Non-pigmented ciliary epithelial cell (primary cell): ENCODE results near the gene NRG3.

Experiments
- DNase-seq: peaks from one replicate; pipeline ENCODE4 v3.0.0-alpha.2; 2010; ENCODE audit warnings: low read depth

NRG3 gene

DNA sequence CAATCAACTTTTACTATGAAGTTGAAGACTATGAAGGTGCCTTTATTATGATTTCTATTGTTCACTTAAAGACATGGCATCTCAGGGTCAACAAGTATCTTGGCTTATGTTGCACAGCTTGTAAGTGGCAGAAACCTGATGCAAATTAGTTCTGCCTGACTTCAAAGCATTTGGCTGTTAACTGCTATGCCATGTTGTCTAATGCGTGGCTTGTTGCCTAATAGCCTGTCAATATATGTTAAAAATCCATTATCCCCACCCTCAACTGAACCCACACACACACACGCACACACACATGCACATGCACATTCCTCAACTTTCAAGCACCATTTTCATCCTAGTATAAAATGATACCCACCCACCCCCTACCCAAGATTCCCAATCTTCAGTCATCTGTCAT, 217.1 kb downstream of the NRG3 start:
- DNase-seq = no peak

DNA sequence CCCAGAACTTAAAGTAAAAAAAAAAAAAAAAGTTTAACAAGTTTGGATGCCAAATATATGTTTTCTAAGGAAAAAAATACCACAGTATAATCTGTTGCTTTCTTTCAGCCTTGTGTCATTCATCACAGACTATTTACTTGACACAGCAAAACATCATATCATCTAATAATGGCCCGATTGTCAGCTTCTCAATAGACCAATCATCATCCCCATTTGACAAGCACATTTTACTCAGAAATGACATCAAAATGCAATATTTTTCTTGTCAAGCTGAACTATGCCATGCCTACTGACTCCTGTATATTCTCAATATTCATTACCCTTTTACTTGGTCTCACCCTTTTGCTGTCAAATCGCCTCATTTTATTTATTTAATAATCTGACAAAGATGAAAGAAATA, 249.7 kb downstream of the NRG3 start:
- DNase-seq = no peak

DNA sequence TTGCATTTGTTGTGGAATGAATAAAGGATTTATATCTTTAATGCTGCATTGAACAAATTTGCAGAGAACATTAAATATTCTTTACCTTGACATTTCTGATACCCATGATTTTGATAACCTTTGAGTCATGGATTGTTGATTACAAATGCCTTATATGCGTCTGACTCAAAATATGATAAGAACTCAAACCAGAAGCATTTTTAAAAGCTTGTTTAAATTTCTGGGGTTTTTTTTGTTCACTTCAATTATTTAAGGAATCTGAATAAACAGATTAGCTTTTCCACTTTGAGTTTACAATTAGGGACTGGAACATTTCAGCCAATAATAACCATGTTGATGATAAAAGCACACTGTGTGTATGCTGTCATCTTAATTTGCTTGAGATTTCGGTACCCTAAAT, 253.5 kb downstream of the NRG3 start:
- DNase-seq = no peak

DNA sequence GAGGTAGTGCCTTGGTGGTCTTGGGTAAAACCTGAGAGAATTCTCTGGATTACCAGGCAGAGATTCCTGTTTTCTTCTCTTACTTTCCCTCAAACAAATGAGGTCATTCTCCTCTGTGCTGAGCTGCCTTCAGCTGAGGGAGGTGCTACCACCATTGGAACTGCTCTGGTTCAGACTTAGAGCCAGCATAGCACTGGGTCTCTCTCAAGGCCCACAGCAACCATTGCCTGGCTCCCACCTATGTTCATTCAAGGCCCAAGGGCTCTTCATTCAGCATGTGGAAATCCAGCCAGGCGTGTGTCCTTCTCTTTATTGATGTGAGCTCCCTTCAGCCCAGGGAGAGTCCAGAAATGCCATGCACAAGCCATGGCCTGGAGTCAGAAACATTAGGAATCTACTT, 261.1 kb downstream of the NRG3 start:
- no peak for DNase-seq

DNA sequence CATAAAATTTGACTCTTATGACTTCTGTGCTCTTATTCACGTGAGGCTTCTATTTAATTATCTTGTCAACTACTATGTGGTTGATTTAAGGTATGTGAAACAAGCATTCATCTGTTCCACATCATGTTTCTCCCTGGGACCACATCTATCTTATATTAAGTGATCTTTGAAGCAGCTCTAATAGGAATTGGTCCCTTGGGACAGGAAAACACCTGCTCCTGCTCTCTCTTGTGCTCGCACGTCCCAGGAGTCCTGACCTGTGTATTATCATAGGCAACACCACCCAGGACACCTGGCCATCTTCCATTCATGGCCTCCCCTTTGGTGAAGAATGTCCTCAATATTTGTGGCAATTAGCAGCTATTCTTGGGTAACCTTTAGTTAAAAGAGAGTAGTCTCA, 269.2 kb downstream of the NRG3 start:
- DNase-seq = no peak

DNA sequence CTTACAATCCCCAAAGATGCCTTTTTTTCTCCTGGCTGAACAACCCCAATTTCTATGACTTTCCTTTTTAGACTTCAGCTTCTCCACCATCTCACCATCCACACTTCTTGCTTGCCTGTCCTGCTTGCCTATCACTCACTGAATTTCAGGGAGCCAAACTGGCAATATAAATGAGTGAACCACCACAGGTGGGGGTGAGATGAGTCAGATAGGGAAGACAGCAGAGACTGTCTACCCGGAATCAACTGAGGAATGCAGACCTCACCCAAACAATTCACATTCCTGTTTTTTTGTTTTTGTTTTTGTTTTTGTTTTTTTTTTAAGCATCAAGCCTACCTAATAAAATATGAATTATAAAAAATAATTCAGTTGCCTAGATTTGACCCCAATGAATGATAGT, 273.8 kb downstream of the NRG3 start:
- no peak for DNase-seq

DNA sequence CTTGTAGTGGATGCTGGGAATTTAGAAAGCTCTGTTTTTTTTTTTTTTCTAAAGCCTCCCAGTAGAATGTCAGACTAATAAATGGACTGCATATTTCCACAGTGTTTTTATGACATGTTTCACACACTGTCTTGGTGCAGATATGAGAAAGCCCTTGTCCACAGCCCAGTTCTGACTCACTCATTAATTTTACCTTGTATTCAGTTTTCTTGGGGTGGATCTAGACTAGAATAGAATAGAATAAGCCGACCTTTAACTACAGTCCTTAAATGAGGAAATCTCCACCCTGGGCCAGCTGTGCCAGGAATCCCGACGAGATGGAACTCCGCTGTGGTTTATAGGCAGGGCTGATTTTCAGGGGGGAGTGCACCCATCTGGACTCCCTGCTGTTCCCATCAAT, 274.7 kb downstream of the NRG3 start:
- DNase-seq = no peak

DNA sequence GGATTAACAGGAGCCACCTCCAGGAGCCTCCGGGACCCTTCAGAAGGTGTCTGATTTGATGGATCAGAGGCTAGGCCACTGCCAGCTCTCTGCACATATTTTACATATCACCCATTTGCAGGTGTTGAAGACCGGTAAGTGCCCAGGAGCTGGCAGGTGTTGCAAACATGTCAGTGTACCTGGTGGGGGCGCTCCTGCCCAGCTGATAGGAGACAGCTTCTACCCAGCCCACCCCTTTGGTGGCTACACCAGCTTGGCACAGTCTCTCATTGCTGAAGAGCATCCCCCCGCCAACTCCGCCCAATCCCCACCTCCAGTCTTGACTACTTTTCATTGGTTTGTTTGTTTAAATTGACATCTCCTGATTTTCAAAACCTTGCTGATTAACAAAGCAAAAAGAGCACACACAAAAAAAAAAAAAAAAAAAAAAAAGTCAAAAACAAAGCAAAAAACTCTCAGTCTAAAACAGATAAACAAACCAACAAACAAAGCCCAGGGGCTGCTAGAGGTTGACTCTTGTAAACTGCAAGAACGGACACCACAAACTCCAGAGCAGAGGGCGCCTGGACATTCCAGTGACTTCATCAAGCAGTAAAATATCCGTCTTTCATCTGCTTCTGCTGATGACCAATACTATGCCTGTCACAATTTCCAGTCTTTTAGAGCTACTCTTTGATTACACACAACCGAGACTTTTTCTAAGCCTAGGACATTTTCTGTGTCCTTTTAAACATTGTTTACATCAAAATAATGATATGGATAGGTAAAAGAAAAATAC, 275.3 kb downstream of the NRG3 start:
- no peak for DNase-seq

DNA sequence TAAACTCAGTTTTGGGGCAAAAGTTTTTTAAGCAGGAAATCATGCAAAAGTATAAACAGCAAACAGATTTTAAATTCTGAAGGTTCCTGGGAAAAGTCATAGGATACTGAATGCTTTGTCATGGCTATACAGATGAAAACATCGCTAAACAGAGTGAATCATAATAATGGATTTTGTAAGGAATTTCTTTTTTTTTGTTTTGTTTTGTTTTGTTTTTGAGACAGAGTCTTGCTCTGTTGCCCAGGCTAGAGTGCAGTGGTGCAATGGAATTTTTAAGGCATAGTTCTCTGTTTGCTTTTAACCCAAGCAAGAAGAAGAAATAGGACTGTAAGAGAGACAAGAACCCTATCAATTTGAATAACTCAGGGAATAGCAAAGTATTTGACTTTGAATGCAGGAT, 285.3 kb downstream of the NRG3 start:
- DNase-seq = no peak

DNA sequence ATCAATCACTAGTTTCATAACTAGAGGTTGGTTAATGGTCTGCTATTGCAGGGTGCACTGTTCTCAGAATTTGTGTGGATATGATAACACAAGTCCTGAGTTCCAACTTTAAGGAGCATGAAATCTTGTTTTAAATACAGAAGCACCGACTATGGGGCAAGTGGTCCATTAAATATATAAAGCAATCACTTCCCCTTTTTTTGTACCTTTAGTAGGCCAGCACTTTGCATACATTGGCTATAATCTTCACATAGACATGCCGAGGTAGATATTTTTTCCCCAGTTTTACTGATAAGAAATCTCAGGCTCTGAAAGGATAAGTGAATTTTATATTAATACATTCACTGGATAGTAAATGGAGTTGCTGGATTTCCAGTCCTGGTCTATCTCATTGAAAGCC, 286.3 kb downstream of the NRG3 start:
- DNase-seq = no peak

DNA sequence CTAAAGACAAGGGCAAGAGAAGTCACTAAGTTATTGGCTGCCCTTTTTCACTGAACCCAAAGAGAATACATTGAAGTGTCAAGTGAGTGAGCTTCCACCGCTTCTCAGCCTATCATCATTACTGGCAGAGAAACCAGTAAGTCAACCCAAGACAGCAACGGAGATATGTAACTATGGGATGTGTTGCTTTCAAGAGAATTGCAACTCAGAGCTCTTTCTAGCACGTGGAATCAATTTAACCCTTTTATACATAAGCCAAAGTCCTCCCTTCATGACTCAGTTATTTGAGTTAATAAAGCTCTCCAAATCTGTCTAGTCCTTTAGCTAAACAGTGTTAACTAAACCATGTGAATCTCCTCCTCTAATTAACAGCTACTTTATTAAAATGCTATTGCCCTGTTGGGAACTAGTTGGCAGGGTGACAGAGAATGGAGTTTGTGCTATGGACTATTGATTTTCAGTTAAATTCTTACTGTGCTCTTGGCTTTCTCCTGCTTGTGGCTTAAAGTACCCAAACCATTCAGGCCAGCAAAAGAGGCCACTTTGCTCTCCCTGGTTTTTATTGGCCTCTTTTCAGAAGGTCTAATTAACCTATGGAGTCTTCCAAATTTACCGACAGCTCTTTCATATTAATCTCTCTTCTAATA, 287.7 kb downstream of the NRG3 start:
- DNase-seq = no peak

DNA sequence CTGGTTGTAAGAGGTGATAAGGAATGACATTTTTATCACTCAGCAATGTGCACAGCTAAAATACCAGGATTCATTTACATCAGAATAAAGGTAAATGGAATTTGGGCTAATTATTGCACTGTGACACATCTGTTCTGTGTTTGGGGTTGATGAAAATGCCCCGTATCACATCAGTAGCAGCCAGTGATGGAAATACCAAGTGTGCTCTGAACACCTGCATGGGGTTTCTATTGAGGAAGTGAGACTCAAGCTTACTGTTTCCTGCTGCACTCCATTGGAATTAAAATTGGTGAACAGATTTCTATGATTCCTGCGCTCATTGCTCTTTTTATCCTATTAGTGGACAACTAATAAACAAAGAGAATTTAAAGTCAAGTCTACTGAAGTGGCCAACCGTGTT, 296.9 kb downstream of the NRG3 start:
- no peak for DNase-seq

DNA sequence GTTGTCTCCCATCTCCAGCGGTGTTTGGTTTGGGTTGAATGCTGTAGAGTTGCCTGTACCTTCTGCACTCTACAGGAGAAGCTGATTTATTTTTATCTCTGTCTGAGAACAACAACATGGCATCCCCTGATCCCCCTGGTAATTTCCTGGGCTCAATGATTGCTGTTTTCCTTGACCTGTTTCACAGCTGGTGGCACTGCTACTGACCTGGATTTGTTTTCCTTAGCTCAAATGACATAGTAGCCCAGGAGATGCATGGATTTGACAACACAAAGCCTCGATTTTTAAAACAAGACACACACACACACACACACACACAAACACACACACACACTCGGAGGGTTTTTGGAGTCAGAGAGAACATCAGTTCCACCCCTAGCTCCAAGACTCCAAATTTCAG, 301.6 kb downstream of the NRG3 start:
- no peak for DNase-seq

DNA sequence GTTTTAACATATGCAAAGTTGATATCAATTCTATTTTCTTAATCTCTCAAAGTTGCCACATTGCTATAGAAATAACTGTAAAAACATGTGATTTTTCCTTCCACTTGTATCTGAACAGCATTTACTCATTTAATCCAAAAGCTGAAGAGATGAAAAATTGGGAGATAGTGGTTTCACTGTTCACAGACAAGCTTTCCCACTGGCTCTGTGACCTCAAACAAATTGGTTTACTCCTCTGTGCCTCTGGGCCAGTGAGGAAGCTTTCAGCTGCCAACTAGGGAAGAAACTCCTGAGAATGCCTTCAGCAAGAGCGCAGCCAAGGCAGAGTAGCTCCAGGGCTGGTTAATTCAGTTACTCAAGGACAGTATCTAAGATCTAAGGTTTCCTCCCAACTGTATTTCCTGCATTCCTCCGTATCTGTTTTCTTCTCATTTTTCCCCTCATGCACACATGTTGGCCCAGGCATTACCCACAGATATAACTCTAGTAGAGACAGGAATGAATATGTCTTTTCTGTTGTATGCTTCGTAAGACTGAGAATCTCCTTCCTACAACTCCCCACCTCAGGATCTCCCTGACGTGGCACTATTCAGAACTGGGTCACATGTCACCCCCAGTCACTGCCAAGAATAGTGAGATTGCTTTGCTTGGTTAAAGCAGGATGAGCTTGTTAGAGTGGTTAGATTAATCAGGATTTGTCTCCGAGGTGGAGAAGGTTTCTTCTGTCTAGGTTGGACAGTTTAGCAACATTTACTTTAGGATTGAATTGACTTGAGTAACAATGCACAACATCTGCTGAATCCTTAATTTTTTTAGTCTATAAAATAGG, 315.7 kb downstream of the NRG3 start:
- no peak for DNase-seq

DNA sequence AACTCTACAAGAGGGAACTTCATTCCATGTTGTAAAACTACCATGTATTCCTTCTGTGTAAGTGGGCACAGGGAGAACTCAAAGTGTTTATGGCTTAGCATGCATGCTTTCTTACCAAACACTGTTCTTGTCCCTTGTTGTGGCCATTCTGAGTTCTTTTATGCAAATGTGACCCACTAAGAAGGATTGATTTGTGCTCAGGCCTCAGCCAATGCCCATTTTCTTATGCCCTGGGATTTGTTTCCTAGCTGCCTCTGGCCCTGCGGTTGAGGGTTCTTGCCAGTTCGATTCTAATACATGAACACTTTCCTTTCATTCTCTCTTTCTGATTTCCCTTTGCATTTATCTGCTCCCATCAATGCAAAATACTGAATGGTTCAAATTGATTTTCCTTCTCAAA, 316.7 kb downstream of the NRG3 start:
- no peak for DNase-seq

DNA sequence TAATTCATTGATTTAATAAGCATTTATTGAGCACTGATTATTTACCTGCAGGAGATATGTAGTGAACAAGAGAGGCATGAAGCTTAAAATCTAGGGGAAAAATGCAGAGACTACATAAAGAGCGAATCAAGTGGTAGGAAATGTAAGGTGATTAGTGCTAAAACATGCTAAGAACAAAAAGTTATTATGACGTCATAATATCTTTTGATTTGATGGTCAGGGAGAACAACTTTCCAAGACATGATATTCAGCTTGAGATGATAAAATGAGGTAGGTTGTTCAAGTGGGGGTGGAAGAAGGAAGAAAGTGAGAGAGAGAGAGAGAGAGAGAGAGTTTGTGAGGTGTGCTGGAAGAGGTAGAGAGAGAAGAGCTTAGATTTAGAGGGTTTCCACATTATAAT, 317.7 kb downstream of the NRG3 start:
- no peak for DNase-seq

DNA sequence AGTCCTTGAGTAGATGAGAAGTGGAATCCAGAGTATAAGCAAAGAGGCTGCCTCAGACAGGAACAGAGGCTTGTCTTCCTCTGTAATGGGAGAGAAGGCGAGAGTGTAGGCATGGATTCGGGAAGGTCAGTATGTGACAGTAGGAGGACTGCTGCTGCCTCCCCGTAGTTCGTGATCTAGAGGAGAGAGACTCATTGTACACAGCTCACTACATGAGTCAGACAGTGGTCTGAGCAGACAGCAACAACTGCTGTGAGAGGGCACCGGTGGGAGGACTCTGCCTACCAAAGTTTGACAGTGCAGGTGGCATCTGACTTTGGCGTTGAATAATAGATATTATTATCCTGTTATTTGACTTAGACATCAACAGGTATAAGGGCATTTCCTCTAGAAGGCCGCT, 319.4 kb downstream of the NRG3 start:
- no peak for DNase-seq

DNA sequence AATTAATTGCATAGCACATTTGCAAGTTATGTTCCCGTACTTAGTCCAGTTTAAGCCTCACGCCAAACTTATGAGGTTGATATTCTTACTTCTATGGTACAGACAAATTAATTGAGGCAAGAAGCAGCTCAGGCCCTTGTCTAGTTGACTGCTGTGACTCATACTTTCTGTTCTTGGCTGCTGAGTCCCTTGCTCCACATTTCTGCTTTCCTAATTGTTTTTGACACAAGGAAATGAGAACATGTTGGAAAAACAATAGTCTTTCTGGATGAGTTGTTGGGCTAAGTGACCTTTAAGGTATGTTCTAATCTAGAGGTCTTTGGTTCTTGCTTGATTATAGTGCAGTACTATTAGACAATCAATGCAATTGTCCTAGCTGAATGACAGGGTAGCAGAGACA, 331.8 kb downstream of the NRG3 start:
- peak; percentile 5 for DNase-seq

DNA sequence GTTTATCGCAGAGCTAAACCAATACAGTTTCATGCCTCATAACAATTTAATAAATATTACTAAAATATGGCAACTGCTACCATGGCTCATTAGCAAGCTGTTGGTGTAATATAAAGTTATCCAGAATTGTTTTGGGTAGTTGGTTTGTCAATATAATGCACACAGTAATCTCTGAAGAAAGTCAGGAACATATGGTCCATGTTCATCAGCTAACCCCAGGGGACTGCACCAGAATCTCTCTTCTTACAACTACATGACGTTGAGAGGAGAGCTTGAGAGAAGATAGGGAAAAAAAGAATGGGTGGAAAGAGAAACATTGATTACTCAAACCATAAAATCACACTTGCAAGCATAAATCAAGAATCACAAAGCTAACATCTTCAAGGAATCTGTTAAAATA, 333.7 kb downstream of the NRG3 start:
- no peak for DNase-seq

DNA sequence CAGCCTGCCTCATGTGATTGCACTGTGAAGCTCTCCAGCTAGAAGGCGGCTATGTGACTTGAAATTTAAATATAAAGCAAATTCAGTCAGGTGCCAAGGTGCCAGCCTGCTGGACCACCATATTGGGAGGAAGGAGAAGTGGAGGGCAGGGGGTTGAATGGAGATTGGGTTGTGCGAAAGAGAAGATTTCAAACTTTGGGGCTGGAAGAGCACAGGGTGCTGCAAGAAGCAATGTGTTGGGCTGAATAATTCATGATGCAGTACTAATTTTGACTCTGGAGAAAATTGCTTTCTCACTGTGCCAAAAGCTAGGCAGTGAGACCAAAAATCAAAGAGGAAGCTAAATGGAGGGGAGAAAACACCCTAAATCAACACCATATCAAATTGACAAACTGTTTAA, 335.3 kb downstream of the NRG3 start:
- no peak for DNase-seq

DNA sequence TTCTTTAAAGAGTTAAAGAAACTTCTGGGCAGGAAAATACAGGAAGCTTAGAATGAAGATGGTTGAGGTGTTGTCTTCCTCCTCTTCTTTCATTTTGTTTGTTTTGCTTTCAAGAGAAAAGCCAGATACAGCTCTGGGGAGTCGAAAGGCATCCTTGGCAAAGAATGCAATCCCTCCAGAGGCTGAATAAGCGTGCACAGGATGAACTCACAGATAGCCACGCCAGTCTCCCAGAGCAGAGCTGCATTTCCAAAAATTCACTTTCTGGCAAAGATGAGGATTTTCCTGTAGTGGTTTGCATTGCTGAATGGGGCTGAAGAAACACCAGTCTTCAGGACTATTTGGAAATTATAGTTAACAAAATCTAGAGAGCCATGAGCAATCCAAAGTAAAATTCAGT, 336.4 kb downstream of the NRG3 start:
- DNase-seq = no peak

DNA sequence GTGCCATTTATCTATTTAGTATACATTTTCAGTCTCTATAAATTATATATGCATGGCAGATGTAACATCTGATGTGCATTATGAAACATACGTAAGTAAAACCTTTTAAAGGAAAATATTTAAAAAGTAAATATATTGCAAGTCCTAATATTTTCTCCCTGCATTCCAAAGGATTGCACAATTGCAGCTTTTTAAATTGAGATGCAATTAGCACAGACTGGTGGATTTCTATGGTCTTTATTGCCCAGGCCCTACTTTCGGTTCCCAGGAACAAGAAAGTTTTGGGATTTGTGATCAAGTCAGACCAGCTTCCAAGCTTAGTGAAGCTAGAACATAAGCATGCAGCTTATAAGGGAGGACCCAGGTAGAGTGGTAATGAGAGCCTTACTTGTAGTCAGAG, 337.8 kb downstream of the NRG3 start:
- DNase-seq = no peak

DNA sequence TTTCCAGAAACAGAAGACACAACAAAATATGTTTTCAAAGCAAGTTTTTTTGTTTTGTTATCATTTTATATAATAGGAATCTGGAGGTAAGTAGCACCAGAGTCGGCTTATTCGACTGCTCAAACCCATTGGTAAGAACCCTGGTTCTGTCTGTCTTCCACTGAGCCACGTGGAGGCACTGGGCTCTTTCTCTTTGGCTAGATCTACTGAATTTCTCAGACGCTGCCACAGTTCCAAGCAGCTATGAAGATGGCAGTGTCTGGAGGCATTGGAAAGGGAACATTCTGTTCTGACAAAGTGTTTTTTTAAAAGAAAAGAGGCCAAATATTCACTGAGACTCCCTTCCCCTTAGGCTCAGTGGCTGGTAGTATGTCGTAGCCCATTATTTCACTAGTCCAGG, 338.8 kb downstream of the NRG3 start:
- no peak for DNase-seq
